SK-N-SH (cell line): ENCODE data around the gene SRGAP3.

Experiments
- CTCF ChIP-seq: fragments of 200-600 bp; sonication (generic); IDR thresholded peaks from 2 replicates; pipeline ENCODE4 v1.6.1; 2017; ENCODE audit warnings: antibody characterized with exemption, mild to moderate bottlenecking, moderate library complexity
- MXI1 ChIP-seq: IDR thresholded peaks from 2 replicates; pipeline ENCODE4 v1.6.1; 2012; ENCODE audit warnings: mild to moderate bottlenecking, low read depth, low read length, improper control_type of control experiment
- TEAD4 ChIP-seq: IDR thresholded peaks from 2 replicates; pipeline ENCODE4 v1.4.0; 2012; ENCODE audit warnings: mild to moderate bottlenecking, borderline replicate concordance; ENCODE audit not compliant: insufficient read depth

- TF ChIP-seq TEAD4 (no peak), MXI1 (no peak), CTCF (no peak)
Observed at GRCh38 chr3:9201955-9202354, 47.5 kb downstream of the SRGAP3 start.
